IPS DF 4.7 (cell line): ENCODE data around the gene ABCG1.

Experiments used
- DNase-seq: peaks from one replicate; pipeline ENCODE4 v3.0.0-alpha.2; 2013; ENCODE audit warnings: low spot score; ENCODE audit errors: extremely low read depth

Gene ABCG1

DNA sequence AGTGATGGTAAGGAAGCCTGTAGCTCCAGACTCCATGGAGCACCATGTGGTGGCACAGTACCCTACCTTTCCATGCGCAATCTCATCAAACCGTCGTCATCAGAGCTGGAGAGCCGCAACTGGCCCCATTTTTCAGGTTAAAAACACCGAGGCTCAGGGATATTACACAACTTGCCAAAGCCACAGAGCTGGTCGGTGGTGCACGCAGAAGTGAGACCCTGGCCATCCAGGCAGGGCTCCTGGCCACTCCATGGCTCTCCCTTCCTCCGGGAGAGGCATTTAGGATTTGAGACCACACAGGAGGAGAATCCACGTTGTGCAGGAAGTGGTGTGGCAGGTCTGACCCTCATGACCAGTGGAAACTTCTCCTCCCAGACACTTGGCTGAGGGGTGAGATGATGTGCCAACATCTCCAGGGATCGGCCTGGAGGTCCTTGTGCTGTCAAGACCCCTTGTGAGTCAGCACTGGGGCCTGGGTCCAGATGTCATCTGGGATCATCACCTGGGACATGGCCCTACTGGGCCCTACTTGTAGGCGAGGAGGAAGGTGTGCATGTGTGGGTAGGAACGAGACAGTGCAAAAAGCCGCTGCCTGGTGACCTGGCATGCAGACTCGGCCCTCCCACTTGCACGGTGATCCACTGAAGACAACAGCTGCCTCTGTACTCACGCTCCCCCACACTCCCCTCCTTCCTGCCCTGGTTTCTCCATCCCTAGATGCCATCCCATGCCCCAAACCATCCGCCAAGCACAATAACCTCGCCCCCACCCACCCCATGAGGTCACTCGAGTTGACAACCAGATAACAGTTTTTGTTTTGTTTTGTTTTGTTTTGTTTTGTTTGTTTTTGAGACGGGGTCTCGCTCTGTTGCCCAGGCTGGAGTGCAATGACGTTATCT lies 85.9 kb downstream of the ABCG1 start:
- DNase-seq: no peak

DNA sequence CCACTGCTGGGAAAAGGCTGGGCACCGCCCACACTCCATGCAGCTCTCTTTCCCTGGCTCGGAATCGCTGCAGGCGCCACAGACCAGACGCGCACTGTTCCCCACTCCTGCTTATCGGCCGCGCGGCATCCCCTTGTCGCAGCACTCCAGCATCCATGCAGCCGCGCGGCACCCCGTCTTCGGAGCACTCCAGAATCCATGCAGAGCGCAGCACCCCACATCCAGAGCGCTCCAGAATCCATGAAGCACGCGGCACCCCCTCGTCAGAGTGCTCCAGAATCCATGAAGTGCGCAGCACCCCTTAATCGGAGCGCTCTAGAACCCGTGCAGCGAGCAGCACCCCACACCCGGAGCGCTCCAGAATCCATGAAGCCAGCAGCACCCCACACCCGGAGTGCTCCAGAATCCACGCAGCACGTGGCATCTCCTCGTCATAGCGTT lies 86.8 kb downstream of the ABCG1 start:
- no peak for DNase-seq

DNA sequence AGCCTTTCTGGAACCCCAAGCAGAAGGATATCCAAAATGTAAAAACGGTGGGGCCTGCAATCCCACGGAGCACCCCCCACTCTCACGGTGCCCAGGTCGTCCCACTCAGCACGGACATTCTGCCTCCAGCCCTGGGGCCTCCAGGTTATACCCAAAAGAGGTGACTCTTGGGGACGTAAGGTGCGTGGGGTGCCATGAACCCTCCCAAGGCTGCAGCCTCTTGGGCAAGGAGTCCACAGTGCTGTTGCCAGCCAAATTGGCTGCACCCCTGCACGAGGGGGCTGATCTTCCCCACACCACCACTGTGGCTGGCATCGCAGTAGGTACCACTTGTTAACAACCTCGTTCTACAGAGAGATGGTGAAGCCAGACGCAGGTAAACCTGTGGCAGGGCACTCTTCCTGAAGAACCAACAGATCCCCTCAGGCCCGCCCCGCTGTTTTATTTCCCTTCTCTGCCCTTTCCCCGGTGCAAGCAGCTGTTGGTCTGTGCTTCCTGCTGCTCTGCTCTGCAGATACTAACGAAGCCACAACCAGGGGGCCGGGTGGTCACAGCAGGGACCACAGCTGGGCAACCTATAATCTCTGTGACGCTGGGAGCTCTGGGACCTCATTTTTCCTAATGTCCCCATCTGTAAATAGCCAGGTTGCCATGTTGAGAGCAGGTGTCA lies 87.6 kb downstream of the ABCG1 start:
- DNase-seq: no peak

DNA sequence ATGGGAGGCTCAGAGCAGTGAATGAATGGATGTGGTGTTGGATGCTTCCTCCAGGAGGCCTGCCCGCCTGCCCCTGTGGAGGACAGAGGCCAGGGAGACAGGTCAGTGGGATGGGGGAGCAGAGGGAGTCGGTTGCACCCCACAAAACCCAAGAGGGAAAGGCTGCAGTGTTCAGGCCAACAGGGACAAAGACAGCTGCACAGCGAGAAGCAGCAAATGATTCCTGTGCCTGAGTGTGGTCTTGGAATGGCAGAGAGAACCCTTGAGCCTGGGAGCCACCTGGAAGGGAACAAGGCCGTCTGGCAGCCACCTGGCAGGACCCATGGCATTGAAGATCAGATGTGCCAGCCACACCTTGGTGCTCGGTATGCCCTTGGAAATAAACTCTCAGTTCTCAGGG lies 88.2 kb downstream of the ABCG1 start:
- no peak for DNase-seq

DNA sequence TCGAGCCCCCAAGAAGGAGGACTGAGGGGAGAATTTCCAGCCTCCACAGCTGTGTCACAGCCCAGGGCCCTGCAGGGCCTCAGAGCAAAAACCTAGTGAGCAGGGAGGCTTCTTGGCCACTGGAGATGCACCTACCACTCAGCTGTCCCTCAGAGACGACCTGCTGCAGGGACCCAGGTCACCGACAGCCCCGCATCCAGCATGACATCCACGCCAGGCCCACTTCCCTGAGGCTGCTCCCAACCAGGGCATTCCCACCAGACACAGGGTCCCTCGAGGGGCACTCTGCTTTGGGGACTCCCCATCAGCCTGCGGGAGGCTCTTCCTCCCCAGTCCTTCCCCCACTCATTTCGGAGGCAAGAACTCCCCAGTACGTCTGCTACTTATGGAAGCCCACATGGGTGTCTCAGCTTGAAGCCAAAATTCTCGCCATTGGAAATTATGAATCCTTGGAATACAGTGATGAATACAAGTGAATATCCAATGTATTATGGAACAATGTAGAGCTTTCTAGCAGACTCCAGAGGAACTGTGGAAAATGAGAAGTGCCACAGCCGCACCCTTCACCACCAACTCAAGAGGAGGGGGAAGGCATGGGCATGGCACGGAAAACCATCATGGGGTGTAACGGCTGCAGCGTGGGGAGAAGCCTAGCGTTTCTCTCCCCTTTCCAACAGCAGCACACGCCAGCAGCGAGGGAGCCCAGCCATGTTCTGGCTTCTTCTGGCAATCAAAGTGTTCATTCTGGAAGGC lies 89.4 kb downstream of the ABCG1 start:
- no peak for DNase-seq

DNA sequence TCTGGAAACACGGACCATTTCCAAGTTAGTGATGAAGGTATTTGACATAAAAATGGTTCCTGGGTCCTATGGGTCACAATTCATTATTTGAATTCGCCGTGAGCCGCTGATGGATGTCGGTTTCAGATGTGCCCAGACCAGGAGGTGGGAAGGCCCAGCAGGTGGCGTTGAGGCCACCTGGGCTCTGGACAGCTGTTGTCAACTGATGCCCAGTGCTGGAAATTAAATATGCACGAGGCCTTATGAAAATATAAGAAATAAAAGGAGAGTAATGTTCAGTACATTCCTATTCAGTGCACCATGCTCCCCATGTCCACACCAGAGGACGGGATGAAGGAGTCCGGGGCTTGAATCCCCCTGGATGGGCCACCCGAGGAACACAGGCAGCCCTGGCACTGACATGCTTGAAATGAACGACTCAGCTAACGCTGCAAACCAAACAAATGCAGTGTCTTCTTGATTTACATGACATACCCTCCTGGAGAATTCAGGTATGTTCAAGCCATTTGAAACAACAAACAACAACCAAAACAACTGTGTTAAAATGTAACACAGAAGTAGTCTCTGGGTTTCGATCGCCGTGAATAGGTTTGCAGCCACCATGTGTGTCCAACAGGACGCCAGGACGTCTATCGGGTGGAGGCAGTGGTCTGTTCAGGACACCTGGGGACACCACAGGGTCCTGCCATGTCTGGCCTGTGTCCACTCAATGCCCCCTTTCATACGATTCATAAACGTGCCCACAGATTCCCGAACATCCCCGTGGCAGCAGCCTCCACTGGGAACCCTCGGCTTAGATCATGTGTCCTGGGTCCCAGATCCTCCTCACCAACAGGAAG lies 90.2 kb downstream of the ABCG1 start:
- no peak for DNase-seq

DNA sequence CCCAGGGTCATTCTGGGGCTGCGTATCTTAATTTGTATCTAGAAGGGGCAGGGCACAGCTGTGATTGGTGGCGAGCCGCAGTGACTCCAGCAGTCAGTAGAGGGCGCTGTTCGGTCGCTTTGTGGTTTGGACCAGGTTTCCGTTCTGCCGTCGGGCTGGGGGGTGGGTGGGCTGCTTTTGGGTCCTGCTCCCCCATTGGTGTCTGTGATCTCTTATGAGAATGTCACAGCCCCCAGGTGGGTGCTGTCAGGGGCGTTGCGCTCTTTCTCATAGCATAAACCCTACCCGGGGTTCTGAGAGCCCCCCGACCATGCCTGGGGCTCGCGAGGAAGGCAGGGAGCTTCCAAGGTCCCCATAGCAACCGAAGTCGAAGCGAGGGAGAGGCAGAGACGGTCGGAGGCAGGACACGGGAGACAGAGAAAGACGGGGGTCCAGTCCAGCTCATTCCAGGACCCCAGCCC lies 90.8 kb downstream of the ABCG1 start:
- peak; percentile 36 for DNase-seq

DNA sequence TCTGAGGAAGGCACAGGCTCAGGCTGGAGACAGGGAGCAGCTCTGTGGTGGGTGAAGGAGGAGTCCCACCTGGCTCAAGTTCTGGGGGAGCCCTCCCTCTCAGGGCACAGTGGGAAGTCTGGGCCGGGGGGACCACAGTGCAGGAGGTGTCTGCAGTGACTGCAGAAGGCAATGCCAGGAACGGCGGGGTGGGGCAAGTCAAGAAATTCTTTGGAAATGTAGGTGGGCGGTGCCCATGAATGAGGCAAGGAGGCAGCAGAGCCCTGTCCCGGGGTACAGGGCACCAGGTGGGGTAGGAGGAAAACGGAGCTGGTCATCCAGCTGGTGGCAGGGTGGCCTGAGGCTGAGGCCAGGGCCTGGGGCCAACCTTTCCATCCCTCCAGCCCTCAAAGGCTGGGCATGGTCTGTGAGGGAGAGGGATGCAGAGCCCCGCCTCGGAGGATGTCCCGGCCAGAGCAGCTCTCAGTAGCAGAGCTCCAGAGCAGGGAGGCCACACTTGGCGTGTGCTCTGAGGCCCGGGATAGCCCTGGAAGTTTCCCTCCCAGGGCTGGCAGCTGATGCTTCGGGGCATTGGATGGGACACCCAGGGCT lies 91.6 kb downstream of the ABCG1 start:
- no peak for DNase-seq

DNA sequence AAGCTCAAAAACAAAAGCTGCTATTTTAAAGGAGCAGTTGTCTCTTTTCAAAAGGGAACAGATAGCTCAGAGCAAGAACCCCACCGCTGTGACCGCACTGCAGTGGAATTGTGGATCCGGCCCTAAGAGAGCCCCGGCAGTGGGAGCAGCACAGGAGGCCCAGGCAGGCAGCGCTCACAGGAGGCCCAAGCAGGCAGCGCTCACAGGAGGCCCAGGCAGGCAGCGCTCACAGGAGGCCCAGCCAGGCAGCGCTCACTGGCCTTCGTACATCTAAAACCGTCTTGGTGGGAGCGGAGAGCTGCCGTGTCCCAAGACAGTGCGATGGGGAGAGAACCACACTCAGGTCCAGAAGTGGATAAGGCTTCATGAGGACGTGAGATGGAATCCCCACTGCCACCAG lies 92.2 kb downstream of the ABCG1 start:
- no peak for DNase-seq

DNA sequence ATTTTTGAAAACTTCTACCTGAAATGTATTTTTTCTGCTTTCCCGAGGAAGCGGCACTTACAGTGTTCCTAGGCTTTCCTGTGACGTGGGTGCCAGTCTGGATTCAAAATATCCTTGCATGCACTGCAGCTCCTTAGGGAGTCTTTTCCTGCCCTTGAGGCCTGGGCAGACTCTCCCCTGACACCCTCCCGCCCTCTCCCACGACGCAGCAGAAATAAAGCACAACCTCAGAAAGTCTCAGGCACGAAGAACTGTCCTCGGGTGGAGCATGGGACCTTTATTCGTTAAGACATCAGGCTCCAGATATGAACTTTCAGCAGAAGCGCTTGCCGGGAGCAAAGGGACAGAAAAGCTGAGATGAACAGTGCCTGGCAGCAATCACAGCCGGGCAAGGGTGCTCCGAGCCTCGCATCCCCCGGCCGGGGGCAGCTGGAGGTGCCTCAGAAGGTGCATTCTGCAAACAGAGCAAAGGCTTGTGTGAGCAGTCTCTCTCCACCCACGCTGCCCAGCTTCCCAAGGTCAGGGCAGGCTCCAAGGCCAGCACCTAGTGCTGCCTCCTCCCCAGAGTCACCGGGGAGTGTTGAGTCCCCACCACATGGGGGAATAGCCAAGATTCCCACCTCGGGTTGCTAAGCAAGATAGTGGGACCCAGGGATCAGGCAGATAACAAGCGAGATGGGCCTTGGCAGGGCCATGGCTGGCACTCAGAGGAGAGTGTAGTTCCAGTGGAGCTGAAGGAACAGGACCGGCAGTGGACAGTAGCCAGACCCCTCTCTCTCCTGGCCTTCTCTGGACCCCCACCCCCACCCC lies 93.1 kb downstream of the ABCG1 start:
- no peak for DNase-seq

DNA sequence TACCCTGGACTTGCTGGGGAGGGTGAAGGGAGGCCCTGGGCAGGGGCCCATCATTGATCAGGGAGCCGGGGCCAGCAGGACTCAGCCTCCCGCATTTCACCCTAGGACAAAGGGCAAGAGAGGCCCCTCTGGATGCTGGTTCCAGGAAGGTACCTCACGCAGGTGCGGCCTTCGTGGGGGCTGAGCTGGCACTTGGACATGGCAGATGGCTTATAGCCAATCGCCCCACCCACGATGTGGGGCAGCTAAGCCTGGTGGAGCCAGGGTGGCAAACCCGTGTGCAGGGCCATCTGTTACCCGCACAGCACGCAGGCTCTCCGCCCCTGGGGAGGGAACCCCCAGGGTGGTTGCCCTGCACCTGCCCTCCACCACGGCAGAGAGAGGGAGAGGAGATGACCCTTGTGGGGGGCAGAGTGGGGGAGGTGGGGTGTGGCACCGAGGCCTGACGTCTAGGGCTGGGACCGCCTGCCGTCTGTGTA lies 93.7 kb downstream of the ABCG1 start:
- no peak for DNase-seq

DNA sequence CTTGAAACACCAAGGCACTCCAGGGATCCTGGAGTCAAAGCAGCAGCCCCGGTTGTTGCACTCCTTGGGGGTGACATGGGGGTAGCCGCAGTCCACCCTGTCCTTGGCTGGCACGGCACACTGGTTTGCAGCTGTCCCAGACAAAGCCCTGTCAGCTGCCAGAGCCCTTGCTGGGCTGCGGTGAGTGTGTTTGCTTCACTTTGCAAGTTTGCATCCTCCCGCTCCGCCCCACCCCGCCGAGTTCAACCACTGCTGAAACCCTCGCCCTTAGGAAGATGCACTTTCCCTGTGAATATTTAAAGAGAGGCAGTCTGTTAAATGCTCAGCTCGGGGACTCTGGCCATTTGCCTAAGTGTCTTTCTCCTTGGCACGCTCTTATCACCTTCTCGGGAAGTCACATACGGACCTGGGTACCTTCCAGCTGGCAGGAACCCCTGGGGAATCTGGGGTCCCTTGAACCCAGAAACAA lies 94.6 kb downstream of the ABCG1 start:
- no peak for DNase-seq

DNA sequence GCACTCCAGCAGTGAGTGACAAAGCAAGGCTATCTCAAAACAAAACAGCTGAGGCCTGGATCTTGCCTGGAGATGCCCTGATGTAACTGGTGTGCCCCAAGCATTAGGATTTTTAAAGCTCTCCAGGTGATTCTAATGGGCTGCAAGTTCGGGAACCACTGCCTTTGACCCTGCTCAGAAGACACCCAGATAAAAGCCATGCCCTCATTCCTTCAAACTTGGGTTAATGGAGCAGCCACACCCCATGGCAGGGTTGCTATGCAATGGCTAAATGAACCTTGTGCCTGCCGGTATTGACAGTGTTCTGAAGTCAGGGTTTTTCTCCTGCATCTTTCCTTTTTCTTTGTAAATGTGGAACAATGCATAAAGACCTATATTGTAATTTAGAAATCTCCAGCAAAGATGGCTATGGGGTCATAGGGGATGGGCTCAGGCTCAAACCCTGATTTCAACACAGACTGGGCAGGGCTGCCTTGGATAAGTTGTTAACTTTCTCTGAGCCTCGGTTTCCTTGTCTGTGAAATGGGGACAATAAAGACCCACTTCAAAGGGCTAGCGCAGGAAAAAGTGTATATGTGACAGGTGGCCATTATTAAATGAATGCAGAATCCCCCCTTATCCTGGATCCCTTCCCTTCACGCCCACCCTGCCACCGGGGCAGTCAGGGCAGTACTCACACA lies 95.8 kb downstream of the ABCG1 start:
- DNase-seq: no peak

DNA sequence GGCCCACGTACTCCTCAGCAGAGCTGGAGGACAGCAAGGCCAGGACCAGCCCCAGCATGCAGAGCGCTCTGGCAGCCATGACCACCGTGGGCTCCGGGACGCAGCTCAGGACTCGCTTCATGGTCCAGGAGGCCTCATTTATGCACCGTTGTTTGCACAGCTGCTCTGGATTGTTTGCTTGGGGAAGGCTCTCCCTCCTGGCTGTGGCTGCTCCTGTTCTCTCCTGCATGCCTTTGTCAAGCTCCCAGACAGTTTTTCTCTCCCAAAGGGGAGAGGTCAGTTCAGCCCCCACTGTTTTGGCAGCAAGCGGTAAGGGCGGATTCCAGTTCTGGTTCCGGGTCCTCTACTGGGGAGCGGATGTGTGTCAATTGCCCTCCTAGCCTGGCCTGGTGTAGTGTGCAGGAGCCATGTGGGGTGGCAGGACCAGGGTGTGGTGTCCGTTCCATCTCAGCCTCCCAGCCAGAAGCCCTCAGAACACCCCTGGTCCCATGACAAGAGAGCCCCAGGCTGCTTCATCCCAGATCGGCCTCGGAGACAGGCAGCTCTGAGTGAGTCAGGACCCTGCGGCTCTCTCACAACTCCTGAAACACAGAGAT lies 96.5 kb downstream of the ABCG1 start, which contains the start of gene TFF3:
TFF3 (minus strand) TSS at position 114 of the 596 bp plus-strand sequence; CDS start at position 79, 35 bp downstream.
- DNase-seq: no peak

DNA sequence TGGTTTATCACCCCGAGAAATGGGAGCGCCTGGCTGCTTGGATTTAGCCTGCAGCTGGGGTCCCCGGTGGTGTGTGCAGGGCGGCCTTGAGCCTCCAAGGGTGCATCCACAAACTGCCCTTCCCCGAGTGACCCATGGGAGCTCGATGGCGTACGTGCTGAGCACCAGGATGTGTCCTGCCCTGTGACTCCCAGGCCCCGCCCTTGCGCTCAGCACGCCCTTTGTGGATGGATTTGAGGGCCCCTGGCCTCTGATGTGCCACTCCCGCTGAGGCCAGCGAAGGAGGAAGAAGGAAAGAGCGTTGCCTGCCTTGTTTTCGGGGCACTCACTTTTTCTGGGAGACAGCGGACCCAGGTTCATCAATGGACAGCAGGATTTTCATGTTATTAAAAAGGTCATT lies 98.0 kb downstream of the ABCG1 start:
- DNase-seq: no peak

DNA sequence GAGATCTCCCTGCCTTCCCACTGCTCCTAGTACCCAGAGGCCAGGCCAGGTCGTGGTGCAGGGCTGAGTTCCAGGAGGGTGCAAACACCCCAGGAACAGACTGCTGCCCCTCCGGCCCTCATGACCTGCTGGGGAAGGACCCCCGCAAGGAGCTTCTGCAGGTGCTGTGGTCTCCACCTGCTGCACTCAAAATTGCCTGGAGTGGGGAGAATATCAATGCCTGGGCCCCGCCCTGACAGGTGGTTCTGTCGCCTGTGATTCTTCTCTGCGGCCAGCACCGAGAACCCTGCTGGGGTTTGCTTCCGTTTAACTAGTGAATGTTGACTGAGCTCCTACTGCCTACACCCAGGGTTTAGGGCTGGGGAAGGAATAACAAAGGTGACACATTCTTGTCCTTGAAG lies 98.4 kb downstream of the ABCG1 start:
- no peak for DNase-seq

DNA sequence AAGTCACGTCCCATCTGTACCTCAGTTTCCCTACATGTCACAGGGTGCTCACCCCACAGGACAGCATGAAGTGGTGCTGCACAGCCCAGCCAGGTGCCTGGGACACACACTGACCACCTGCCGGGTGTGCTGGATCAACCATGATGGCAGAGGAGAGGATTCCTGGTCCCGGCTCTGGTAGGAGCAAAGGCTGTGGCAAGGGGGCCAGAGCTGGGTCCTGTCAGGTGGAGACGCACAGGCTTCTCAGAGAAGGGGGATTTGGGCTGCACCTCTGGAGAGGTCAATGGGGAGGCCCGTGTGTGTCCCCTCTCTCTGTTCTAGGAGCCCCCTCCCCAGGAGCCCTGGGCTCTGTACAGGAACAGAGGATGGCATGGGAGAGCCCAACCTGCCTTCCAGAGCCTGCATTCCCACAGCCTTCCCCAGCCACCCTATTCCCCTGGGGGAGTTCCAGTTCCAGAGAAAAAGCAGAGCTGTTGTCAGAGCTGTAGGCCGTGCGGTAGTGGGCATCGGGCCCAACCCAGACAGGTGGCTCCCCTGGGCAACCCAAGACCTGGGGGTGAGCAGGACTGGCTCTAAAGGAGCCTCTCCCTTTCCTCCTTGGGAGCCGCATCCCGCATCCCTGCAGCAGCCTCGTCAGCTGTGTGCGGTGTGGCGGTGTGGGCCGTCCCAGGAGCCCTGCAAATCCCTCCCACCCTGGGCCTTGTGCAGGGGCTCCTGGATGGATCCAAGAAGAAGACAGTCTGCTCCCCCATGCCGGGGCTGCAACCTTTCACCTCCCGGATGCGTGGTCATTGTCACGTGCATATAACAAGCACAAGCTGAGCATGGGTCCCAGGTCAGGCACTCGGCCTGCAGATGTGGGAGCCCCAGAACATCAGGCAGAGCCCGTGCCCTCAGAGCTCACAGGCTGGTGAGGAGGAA lies 99.1 kb downstream of the ABCG1 start:
- no peak for DNase-seq
